Fibroblast of the aortic adventitia (primary cell): Measurements from ENCODE around the gene TSHZ1. TPM values are rescaled to one million over a fixed set of nuclear protein-coding genes. Genes with fewer than 3 reads are reported as not detected.
"Not testable (repeated sequence)": the region's sequence is repeated elsewhere in the genome, so short reads cannot be mapped to it uniquely, and the experiment has no call there.

ENCODE experiments used
- DNase-seq: peaks from one replicate; pipeline ENCODE4 v3.0.0-alpha.2; 2010; ENCODE audit warnings: low read depth
- H3K4me3 ChIP-seq: 2 replicates; pipeline ENCODE4 v1.5.1; 2011; ENCODE audit warnings: low read depth, mild to moderate bottlenecking, control low read depth, low read length, moderate library complexity
- total RNA-seq: library from RNA; depleted of rRNA; stranded (reverse); fragments of >200 nt; gene quantifications from 2 replicates; pipeline ENCODE4 v1.2.3, GENCODE V29; 2012; ENCODE audit warnings: low replicate concordance
- TF ChIP-seq, protein P1 (sequence below): IDR thresholded peaks from 2 replicates; pipeline ENCODE4 v1.5.1; 2011; ENCODE audit warnings: mild to moderate bottlenecking, low read length, control low read depth, inconsistent platforms; ENCODE audit not compliant: insufficient read depth

The TSHZ1 gene
- total RNA-seq, 1 donor, result 7.9 TPM

DNA sequence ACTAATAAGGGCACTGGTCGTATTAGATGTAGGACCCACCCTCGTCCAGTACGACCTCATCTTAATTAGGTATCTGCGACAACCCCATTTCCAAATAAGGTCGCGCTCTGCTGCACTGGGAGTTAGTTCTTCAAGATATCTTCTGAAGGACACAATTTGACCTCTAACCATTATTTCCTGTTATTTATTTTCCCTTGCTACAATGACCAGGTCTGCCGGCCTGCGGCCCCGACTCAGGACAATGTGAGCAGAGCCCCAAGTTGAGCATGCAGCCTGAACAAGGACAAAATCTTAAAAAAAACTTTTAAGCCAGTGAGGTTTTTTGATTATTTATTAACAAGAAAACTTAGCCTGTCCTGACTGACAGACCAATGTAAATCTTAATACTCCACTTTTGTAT, 109.3 kb downstream of the TSHZ1 start:
- TF ChIP-seq, protein P1, sequence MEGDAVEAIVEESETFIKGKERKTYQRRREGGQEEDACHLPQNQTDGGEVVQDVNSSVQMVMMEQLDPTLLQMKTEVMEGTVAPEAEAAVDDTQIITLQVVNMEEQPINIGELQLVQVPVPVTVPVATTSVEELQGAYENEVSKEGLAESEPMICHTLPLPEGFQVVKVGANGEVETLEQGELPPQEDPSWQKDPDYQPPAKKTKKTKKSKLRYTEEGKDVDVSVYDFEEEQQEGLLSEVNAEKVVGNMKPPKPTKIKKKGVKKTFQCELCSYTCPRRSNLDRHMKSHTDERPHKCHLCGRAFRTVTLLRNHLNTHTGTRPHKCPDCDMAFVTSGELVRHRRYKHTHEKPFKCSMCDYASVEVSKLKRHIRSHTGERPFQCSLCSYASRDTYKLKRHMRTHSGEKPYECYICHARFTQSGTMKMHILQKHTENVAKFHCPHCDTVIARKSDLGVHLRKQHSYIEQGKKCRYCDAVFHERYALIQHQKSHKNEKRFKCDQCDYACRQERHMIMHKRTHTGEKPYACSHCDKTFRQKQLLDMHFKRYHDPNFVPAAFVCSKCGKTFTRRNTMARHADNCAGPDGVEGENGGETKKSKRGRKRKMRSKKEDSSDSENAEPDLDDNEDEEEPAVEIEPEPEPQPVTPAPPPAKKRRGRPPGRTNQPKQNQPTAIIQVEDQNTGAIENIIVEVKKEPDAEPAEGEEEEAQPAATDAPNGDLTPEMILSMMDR, result no peak
- DNase-seq, result no peak
- no peak overlapping the region for H3K4me3 ChIP-seq

DNA sequence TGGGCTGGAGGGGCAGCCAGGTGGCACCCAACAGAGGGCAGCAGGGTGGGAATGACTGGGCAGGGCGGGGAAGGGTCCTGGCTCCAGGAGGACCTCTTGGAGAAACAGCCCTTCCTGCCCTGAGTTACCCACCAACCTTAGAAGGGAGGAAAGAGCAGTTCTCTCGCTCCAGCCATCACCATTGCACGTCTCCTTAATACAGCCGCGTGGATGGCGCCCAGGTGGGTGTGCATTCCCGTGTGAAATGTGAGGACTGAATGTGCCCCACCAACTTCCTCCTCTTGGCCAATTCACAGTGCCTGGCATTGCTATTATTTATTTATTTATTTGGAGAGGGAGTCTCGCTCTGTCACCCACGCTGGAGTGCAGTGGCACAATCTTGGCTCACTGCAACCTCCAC, 109.9 kb downstream of the TSHZ1 start:
- TF ChIP-seq, protein P1, result no peak
- H3K4me3 ChIP-seq, result no peak overlapping the region
- DNase-seq, result no peak

DNA sequence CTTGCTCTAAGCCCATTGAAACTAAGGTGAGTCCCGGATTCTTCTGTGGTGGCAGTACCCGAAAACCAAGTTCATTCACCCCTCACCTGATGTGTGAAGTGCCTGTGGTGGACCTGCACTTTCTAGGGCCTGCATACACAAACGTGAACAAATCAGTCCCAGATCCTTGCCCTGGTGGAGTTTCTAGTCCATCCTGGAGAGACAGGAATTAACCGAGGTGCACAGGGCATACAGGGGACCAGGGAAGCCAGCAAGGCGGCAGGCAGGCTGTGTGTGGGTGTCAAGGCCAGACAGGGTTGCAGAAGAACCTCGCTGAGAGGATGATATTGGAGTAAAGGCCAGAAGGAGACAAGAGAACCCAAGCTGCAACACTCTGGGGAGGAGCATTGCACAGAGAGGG, 110.8 kb downstream of the TSHZ1 start:
- no peak for DNase-seq
- TF ChIP-seq, protein P1, result no peak
- H3K4me3 ChIP-seq, result no peak overlapping the region

DNA sequence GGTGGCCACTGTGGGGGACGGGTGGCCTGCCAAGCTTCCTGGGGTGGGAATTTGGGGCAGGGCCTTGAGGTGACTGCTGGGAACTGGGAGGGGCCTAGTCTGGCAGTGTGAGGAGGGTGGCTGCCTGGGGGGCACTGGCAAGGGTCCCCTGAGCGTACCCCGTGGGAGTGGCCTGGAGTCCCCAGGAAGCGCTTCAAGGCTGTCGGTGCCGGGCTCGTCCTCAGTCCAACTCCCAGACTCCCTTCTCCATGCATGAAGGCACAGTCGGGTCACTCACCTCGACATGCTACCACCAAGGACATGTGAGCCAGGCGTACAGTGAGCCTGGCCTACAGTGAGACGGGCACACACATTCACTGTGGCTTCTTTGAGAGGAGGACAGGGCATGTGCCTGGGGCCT, 111.6 kb downstream of the TSHZ1 start:
- DNase-seq, result no peak
- TF ChIP-seq, protein P1, result no peak
- H3K4me3 ChIP-seq, result no peak overlapping the region

DNA sequence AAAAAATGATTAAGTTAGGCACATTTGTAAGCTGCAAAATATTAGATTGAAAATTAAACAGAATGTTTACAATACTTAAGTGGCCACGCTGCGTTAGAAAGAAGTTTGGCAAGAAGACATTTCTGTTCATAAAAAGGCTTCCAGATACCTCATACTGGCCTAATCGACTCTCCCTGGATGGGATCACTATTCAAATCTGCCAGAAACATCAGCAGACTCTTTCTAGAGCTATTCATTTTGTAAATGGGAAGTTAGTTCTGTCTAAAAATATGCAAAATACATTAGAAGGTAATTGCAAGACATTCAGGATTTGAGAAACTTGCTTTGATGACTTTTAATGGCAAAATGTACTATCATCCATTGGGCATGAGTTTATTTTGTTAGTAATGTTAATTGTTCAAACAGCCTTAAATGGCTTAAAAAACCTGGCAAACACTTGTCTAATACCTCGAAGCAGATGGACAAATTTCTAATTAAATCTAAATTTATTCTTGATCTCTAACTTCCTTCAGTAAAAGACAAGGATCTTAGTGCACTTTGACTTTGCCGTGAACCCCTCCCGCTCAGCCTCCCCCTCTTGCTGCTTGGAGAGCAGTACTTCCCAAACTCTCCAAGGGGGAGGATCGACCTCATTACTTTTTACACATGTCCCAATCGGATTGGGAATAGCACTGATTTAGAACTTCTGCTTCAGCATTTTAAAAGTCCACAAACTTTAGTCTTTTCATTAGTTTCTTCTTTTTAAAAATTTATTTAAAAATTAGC, 113.4 kb downstream of the TSHZ1 start:
- H3K4me3 ChIP-seq, result no peak overlapping the region
- no peak for DNase-seq
- TF ChIP-seq, protein P1, result no peak

DNA sequence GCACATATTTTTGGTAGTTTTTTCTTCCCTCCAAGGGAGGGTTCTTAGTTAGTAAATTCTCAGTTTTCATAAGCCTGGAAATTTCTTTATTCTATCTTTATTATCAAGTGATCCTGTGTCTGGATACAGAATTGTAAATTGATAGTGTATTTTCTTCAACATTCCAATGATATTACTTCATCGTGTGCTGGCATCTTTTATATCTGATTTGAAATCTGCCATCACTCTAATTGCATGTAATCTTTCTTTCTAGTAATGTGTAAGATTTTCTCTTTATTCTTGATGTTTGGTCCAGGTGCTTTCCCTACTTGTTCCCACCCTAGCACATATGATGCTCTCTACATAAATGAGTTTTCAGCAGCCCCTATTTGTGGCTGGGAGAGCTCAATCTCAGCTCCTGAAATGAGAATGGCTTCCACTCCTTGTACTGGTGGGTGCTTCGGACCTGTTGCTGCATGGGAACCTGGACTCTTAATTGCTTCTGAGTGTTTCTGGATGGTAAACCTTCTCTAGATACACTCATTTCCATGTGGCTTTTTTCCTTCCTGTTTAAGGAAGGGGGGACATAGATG, 114.2 kb downstream of the TSHZ1 start:
- no peak for DNase-seq
- no peak overlapping the region for H3K4me3 ChIP-seq
- TF ChIP-seq, protein P1, result no peak

DNA sequence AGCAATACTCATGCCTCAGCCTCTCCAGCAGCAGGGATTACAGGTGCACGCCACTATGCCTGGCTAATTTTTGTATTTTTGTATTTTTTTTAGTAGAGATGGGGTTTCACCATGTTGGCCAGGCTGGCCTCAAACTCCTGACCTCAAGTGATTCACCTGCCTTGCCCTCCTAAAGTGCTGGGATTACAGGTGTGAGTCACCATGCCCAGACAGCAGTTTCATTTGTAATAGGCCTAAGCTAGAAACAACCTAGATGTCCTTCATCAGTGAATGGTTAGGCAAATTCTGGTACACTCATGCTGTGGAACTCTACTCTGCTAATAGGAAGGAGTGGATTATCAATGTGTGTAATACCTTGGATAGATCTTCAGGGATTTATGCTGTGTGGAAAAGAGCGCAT, 119.2 kb downstream of the TSHZ1 start:
- not testable (repeated sequence) for DNase-seq, H3K4me3 ChIP-seq
